ENCODE measurements around the gene PTPRN2.

PTPRN2 gene

GRCh38 chr7:158576050-158576762 lies 11.4 kb downstream of the PTPRN2 start:
- DNase-seq, result no peak

GRCh38 chr7:158574308-158575036 lies 13.2 kb downstream of the PTPRN2 start:
- DNase-seq, result no peak

GRCh38 chr7:158573310-158573709 lies 14.3 kb downstream of the PTPRN2 start:
- DNase-seq, result no peak

GRCh38 chr7:158572000-158572828 lies 15.4 kb downstream of the PTPRN2 start:
- no peak for DNase-seq

GRCh38 chr7:158570449-158571170 lies 17.0 kb downstream of the PTPRN2 start:
- no peak for DNase-seq

- no peak for DNase-seq
Observed at GRCh38 chr7:158569858-158570323, 17.7 kb downstream of the PTPRN2 start.

GRCh38 chr7:158568974-158569857 lies 18.4 kb downstream of the PTPRN2 start:
- no peak for DNase-seq

GRCh38 chr7:158567153-158567603 lies 20.4 kb downstream of the PTPRN2 start:
- no peak for DNase-seq

- DNase-seq, result no peak
Observed at GRCh38 chr7:158564663-158565035, 23.0 kb downstream of the PTPRN2 start.

GRCh38 chr7:158563911-158564662 lies 23.5 kb downstream of the PTPRN2 start:
- DNase-seq, result no peak

- no peak for DNase-seq
Observed at GRCh38 chr7:158563051-158563450, 24.6 kb downstream of the PTPRN2 start.

- no peak for DNase-seq
Observed at GRCh38 chr7:158562517-158562916, 25.1 kb downstream of the PTPRN2 start.

GRCh38 chr7:158561659-158562058 lies 26.0 kb downstream of the PTPRN2 start:
- no peak for DNase-seq

- no peak for DNase-seq
Observed at GRCh38 chr7:158560386-158560785, 27.2 kb downstream of the PTPRN2 start.

GRCh38 chr7:158559356-158559755 lies 28.3 kb downstream of the PTPRN2 start:
- no peak for DNase-seq

GRCh38 chr7:158558816-158559215 lies 28.8 kb downstream of the PTPRN2 start:
- DNase-seq, result no peak

GRCh38 chr7:158557441-158557755 lies 30.2 kb downstream of the PTPRN2 start:
- no peak for DNase-seq

- no peak for DNase-seq
Observed at GRCh38 chr7:158556721-158557440, 30.7 kb downstream of the PTPRN2 start.

- no peak for DNase-seq
Observed at GRCh38 chr7:158555034-158555520, 32.5 kb downstream of the PTPRN2 start.

GRCh38 chr7:158550886-158551452 lies 36.7 kb downstream of the PTPRN2 start:
- no peak for DNase-seq
